RPMI7951 (cell line): Measurements from ENCODE around the gene F2RL1. TPM values are rescaled to one million over a fixed set of nuclear protein-coding genes. Genes with fewer than 3 reads are reported as not detected.
"Not testable (repeated sequence)": the region's sequence is repeated elsewhere in the genome, so short reads cannot be mapped to it uniquely, and the experiment has no call there.

Experiments
- DNase-seq: peaks from one replicate; pipeline ENCODE4 v3.0.0-alpha.2; 2012; ENCODE audit warnings: low read depth
- total RNA-seq: library from RNA; depleted of rRNA; stranded (reverse); fragments of >200 nt; shearing (Covaris generic); gene quantifications from 2 replicates; pipeline ENCODE4 v1.2.3, GENCODE V29; 2014; rRNA removed

F2RL1 gene, protein sequence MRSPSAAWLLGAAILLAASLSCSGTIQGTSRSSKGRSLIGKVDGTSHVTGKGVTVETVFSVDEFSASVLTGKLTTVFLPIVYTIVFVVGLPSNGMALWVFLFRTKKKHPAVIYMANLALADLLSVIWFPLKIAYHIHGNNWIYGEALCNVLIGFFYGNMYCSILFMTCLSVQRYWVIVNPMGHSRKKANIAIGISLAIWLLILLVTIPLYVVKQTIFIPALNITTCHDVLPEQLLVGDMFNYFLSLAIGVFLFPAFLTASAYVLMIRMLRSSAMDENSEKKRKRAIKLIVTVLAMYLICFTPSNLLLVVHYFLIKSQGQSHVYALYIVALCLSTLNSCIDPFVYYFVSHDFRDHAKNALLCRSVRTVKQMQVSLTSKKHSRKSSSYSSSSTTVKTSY
- 6.8 and 8.6 TPM in 2 replicates for total RNA-seq

DNA sequence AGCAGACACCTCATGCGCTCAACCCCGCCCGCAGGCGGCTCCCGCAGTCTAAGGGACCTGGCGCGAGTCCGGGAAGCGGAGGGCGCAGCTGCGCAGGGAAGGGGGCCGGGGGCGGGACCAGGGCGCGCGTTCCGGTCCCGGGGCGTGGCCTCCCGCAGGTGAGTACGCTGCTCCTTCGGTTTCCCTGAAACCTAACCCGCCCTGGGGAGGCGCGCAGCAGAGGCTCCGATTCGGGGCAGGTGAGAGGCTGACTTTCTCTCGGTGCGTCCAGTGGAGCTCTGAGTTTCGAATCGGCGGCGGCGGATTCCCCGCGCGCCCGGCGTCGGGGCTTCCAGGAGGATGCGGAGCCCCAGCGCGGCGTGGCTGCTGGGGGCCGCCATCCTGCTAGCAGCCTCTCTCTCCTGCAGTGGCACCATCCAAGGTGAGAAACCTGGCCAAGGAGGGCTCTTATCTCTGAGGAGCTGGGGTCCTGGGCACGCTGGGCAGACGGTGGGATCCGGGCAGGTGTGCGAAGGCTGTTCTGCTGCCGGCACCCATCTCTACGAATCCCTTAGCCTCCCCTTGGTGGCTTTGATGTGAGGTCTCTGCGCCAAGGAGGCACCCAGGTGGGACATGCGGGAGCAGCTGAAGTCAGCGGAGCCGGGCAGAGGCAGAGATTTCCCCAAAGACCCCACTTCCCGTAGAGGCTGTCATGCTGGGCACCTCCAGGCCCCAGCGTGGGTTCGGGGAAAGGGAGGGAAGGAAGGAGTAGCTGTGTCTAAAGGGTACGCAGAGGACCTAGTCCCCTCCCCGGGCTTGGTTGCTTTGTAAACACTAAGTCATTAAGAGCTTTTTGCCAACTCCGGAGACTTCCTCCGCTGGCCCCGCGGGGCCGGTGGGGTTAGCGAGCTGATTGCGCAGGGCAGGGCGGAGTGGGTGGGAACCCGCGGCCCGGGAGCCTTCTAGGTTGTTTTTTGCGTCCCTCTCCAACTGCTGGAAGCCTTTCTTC, at the start of gene F2RL1:
Gene F2RL1 (plus strand): TSS at position 187 of the 988 bp plus-strand sequence. CDS start 153 bp downstream, at position 340.
- DNase-seq: peak; percentile 69

DNA sequence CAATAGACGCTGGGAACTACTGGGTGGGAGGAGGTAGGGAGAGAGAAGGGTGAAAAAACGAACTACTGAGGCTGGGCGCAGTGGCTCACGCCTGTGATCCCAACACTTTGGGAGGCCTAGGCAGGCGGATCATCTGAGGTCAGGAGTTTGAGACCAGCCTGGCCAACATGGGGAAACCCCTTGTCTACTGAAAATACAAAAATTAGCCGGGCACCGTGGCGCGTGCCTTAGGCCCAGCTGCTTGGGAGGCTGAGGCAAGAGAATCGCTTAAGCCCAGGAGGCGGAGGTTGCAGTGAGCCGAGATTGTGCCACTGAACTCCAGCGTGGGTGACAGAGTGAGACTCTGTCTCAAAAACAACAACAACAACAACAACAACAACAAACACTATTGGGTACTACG, 47.8 kb upstream of the F2RL1 start:
- not testable (repeated sequence) for DNase-seq

DNA sequence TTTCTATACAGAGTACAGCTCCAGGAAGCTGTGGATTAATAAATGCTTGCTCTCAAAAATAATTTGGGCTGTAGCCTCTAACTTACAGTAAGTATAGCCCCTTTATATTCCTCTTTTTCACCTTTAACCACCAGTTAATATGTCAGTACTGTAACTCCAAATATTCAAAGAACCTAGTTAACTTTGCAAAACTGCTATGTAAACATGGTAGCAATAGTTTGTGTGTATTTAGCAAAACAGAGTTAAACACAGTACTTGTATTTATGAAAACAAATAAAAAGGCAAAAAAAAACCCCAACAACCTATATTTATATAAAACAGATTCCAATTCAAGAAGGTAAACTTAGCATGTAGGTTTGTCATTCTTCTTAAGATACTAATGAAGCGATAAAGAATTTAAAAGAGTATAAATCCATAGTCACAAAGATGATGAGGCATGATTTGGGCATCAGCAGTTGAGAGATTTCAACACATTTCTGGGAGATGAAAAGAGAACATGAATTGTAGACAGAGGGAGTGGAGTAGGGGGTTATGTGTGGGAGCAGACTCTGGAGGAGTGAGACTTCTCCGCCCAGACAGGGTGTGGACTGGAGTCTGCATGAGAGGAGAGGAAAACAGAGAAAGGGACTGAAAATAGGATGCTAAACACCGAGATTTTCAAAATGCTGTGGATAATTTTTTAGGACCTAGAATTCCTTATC, 47.0 kb upstream of the F2RL1 start:
- DNase-seq: no peak

DNA sequence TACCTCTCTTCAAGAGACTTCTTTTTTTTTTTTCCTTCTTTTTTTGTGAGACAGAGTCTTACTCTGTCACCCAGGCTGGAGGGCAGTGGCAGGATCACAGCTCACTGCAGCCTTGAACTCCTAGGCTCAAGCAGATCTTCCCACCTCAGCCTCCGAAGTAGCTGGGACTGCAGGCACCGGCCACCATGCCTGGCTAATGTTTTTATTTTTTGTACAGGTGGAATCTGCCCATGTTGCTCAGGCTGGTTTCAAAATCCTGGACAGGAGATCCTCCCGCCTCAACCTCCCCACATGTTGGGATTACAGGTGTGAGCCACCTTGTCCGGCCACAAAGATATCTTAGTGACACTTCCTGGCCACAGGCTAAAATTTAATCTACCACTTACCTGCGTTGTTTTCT, 42.9 kb upstream of the F2RL1 start:
- no peak for DNase-seq

DNA sequence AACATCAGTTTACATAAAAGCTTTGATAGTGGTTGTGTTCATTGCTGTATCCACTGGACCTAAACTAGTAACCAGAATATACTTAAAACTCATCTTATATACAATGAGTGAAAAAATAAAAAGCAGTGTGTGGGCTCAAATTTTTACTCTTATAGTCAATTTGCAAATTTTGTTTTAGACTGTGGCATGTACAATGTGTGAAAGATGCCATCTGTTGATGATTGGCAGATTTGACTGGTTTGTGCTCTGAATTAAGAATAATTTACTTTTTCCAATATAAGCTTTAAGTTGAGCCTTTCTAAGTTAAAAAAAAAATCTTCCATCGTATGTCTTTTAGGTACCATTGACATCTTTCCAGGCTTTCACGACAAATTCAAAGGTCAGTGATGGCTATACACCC, 42.4 kb upstream of the F2RL1 start:
- DNase-seq: no peak

DNA sequence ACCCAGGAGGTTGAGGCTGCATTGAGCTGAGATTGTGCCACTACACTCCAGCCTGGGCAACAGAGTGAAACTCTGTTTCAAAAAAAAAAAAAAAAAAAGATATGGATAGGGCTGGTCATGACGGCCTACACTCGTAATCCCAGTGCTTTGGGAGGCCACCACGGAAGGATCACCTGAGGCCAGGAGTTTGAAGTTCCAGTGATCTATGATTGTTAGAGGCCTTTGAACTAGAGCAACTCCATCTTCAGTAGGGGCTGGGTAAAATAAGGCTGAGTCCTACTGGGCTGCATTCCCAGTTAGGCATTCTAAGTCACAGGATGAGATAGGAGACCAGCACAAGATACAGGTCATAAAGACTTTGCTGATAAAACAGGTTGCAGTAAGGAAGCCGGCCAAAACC, 38.2 kb upstream of the F2RL1 start:
- not testable (repeated sequence) for DNase-seq

DNA sequence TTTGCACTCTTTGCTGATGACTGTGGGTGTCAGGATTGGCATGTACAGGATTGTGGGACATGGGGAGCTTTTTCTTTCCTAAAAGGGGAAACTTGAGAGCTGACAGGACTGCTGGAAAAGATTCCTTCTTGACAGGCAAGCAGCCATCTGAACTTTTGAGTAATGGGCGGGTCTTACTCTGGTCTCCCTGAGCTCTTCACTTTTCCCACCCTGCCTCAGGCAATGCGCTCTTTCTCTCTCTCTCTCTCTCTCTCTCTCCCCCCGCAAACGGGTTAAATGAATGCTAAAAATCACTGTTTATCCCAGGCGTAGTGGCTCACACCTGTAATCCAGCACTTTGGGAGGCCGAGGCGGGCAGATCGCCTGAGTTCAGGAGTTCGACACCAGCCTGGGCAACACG, 37.1 kb upstream of the F2RL1 start:
- DNase-seq: peak; percentile 44

DNA sequence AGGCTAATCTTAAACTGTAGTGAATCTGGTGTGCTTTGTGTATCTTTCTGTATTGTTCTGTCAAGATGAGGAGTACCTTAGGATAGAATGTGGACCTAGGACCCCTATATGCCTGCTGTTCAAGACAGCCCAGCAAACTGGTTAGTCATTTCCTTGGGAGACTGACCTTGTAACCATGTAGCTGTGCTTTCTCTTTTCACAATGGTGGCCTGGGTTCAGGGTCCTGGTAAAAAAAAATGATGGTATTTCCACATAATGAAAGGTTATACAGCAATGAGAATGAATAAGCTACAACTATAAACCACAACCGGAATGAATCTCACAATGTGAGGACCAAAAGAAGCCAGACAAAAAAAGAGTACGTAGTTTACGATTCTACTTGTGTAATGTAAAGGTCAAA, 36.4 kb upstream of the F2RL1 start:
- peak; percentile 52 for DNase-seq

DNA sequence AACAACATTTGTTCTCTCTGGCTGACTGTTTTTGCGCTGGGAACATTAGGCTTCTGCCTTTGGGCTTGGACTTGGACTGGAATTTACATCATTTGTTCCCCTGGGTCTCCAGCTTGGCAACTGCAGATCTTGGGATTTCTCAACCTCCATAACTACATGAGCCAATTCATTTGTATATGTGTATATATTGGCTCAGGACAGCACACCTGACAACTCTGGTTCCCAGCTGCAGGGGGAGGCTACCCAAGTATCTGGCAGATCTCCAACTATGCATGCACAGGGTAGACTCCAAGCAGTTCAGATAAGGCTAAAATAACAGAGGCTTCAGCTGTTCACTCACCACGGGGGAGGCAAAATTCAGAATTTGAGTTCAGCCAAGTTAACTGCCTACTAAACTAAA, 31.6 kb upstream of the F2RL1 start:
- peak; percentile 45 for DNase-seq

DNA sequence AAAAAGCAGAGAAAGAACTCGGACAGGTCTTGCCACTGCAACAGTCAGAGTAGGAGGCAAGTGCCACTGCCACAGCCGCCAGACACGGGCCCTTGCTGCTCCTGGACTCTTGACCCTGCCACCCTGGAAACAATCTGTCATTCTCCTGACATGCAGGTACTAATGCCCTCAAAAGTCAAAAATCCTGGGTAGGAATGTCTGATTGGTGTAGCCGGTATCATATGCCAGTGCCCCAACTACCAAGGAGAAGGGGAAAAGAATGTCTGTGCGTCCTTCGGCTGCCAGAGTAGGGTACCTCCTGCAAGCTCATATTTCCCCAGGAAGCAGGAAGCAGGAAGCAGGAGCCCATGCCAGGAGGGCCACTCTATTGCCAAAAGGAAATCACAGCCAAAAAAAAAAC, 30.5 kb upstream of the F2RL1 start:
- no peak for DNase-seq

DNA sequence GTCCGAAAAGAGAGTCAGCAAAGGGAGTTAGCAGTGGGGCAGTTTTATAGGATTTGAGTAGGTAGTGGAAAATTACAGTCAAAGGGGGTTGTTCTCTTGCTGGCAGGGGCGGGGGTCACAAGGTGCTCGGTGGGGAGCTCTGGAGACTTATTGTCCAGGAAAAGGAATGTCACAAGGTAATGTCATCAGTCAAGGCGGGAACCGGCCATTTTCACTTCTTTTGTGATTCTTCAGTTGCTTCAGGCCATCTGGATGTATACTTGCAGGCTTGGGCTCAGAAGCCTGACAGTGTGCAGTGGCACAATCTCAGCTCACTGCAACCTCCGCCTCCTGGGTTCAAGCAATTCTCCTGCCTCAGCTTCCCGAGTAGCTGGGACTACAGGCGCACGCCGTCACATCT, 29.6 kb upstream of the F2RL1 start:
- not testable (repeated sequence) for DNase-seq

DNA sequence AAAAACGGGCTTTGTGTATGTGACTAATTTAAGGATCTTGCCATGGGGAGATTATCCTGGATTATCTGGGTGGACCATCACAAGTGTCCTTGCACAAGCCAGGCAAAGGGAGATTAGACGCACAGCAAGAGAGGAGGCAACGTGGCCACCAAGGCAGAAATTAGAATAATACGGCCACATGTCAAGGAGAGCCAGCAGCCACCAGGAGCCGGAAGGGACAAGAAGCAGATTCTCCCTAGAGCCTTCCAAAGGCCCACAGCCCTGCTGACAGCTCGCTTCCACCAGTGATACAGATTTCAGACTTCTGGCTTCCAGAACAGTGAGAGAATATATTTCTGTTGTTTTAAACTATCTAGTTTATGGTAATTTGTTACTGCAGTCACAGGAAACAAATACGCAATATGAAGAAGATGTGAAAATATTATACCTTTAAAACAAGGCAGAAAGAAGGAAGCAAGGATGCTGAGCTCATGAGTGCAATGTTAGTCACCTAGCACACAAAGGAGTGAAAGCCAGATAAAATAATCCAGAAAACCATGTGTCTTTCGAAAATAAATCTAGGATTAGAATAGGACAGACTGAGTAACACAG, 28.7 kb upstream of the F2RL1 start:
- DNase-seq: peak; percentile 42

DNA sequence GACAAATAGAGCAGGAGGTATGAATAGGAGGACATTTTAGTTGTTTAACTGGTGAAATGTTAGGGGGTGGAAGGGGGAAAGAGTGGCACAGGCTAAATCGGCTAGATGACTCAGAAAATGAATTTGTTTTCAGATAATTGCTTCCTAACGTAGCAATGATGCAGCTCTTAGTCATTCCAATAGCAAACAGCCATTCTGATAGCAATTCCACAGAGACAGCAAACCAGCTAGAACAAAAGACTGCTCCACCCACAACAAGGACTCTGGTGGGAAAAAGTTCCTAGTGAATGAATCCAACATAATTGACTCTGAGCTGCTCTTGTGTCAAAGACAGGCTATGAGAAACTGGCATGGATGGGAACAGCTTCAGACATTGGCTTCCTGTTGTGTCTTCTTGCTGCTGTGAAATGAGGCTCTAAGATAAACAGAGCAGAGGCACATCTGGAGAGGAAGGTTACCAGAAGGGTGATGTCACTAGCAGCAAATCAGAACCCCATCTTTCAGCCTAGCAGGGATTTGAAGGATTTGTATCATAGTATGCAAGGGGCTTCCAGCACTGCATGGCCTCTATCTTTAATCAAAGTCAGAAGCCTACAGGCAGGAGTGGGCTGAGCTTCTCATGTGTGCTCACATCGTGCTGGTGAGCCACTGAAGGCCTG, 28.1 kb upstream of the F2RL1 start:
- peak; percentile 98 for DNase-seq

DNA sequence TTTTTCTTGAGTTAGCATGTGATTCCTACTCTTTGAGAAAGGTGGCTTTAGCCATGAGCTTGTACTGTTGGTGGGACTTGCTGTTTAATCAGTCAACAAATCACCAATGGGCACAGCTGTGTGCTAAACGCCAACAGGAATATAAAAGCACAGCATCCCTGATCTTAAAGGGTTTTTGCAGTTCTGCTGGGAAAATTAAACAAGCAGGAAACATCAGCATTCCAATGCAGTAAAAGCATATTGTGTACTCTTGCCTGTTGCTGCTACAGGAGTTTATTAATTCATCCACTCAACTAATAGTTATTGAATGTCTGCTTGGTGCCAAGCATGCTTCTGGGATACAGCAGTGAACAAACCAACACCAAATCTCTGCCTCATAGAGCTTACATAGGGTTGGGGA, 27.4 kb upstream of the F2RL1 start:
- no peak for DNase-seq

DNA sequence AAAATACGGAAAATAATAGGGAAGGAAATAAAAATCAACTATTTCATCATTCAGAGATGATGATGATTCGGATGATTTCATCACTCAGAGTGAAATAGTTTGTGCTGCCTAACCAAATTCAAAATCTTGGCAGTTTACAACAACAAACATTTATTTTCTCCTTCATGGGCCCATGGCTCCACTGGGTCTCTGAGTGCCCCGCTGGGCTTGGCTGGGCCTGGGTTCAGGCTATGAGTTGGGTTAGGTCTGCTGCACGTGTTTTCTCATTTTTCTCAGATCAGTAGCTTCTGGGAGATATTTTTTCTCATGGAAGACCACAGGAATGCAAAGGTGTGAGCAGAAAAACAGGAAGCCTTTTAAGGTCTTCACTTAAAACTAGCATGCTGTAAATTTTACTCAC, 24.0 kb upstream of the F2RL1 start:
- DNase-seq: no peak

DNA sequence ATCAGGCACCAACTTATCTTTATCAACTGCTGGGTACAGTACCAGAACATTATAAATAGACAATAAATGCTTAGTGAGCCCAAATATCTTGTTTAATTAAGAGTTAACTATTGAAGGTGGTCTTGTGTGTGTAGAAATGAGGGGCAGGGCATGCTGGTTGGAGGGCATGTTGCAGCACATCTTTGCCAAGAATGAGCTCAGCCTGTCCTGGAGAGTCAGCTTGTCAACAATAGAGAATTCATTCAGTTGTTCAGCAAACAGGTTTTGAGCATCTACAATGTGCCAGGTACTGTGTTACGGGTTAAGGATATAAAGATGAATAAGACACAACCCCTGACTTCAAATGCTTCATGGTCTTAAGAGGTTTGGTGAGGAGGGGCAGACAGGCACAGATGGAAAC, 19.2 kb upstream of the F2RL1 start:
- DNase-seq: no peak

DNA sequence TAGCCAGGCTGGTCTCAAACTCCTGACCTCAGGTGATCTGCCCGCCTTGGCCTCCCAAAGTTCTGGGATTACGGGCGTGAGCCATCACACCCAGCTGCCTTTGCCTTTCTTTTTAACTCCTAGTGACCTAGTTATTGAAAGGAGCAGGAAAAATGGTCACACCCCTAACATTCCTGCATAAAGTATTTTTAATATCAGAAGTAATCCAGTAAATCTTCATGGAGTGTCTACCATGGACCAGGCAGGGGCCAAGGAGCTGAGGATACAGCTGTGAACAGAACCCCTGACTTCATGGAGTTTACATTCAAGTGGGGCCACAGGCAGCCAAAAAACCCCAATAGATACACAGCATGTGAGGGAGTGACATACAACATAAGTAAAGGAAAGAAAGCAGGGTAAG, 18.3 kb upstream of the F2RL1 start:
- no peak for DNase-seq

DNA sequence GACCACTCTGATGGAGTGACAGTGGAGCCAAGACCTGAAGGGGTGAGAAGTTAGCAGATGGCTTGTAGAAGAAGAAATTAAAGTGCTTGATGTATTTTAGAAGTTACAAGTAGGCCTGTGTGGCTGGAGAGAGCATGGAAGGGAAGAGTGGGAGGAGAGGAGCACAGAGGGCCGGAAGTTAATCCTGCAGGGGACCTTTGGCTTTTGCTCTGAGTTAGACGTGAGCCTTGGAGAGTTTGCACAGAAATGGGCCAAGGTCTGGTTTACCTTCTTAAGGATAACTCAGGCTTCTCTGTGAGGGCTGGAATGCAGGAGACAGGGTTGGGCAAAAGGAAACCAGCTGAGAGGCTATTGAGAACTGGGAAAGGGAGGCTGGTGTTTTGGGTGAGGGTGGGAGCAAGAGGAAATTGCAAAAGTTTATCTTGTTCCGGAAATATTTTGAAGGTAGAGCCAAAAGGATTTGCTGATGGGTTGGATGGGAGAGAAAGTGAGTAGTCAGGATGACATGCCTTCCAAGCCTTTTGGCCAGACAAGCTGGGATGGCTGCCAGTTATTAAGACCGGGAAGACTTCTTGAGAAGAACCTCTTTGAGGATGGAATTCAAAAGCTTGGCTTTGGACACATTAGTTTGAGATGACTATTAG, 17.5 kb upstream of the F2RL1 start:
- DNase-seq: peak; percentile 82

DNA sequence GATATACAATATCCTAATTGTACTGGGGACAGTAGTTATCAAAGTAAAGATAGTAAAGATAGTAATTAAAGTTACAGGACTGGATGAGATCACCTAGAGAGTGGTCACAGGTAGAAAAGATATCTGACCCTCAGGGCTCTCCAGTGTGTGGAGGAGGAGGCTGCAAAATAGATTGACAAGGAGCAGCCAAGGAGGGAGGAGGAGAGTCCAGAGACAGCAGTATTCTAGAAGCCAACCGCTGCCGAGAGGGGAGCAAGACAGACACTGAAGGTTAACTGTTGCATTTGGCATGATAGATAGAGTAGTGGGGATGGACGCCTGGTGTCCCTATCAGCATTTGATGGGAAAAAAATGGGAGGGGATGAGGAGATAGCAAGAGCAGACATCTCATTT, 17.0 kb upstream of the F2RL1 start:
- no peak for DNase-seq

DNA sequence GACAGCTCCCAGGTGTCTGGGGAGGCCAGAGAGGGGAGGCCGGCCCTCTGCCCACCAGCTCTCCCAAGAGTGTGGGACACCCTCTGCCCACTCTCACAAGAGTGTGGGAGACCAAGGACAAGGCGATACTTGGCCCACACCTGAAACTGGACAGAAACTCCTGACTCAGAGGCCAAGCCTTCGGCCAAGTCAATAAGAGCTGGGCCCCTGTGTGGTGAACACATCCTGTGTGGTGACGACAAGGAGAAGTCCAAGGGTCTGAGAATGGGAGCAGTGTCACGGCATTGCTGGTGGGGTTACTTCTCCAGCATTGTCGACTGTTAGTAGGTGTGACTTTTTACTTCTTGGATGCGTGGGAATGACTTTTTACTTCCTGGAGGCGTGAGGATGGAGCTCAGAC, 14.6 kb upstream of the F2RL1 start:
- DNase-seq: no peak
